Keratinocyte (primary cell): ENCODE results near the gene METTL5.

Source experiments
- EZH2 ChIP-seq: IDR thresholded peaks from one replicate; pipeline ENCODE4 v1.6.1; 2012; ENCODE audit warnings: inconsistent platforms, mild to moderate bottlenecking, low read length, moderate library complexity
- TF ChIP-seq, protein P1 (sequence below), 3 experiments: IDR thresholded peaks in 1 of 3; conservative IDR thresholded peaks in 1 of 3; optimal IDR thresholded peaks in 1 of 3; 2 replicates in 2 of 3; 3 replicates in 1 of 3; pipeline versions ENCODE3 to v1.5.1; 2011; ENCODE audit warnings: low read length in 3 of 3, mild to moderate bottlenecking in 3 of 3, moderate library complexity in 2 of 3, control low read depth in 1 of 3, inconsistent platforms in 1 of 3; ENCODE audit not compliant: insufficient read depth in 2 of 3; ENCODE audit errors: extremely low read depth in 1 of 3

- TF ChIP-seq, protein P1, sequence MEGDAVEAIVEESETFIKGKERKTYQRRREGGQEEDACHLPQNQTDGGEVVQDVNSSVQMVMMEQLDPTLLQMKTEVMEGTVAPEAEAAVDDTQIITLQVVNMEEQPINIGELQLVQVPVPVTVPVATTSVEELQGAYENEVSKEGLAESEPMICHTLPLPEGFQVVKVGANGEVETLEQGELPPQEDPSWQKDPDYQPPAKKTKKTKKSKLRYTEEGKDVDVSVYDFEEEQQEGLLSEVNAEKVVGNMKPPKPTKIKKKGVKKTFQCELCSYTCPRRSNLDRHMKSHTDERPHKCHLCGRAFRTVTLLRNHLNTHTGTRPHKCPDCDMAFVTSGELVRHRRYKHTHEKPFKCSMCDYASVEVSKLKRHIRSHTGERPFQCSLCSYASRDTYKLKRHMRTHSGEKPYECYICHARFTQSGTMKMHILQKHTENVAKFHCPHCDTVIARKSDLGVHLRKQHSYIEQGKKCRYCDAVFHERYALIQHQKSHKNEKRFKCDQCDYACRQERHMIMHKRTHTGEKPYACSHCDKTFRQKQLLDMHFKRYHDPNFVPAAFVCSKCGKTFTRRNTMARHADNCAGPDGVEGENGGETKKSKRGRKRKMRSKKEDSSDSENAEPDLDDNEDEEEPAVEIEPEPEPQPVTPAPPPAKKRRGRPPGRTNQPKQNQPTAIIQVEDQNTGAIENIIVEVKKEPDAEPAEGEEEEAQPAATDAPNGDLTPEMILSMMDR (optimal IDR thresholded peaks at IDR 0.05 in 1 of 3, IDR thresholded peaks at IDR 0.05 in 1 of 3, conservative IDR thresholded peaks at IDR 0.05 in 1 of 3; ENCODE audit: extremely low read depth in 1 of 3, insufficient read depth in 2 of 3, low read length in 3 of 3), result no peak
- TF ChIP-seq EZH2, result no peak
Measured at GRCh38 chr2:169871994-169872393, 47.3 kb upstream of the METTL5 start.
